ENCODE results near the gene CABCOCO1. TPM values are rescaled to one million over a fixed set of nuclear protein-coding genes. Genes with fewer than 3 reads are reported as not detected.

Gene CABCOCO1
- total RNA-seq, 1 donor from 2014 or later, result 3.5 TPM

- H3K4me3 ChIP-seq, result no peak overlapping the region
- ATAC-seq, result no peak
- H3K9me3 ChIP-seq, result no peaks in the 10 kb centered on the region
- TF ChIP-seq CTCF (IDR thresholded peaks at IDR 0.05), result no peak
- no peak overlapping the region for H3K27ac ChIP-seq
- H3K27me3 ChIP-seq (ENCODE audit: low read depth), result no peaks in the 10 kb centered on the region
- intact Hi-C loops (cut with DNase I), result no loop called here
- no peaks in the 10 kb centered on the region for H3K4me1 ChIP-seq
- no peak for DNase-seq
- no peaks in the 10 kb centered on the region for H3K36me3 ChIP-seq
Measured at GRCh38 chr10:61761825-61762217, 99.1 kb downstream of the CABCOCO1 start.

DNA sequence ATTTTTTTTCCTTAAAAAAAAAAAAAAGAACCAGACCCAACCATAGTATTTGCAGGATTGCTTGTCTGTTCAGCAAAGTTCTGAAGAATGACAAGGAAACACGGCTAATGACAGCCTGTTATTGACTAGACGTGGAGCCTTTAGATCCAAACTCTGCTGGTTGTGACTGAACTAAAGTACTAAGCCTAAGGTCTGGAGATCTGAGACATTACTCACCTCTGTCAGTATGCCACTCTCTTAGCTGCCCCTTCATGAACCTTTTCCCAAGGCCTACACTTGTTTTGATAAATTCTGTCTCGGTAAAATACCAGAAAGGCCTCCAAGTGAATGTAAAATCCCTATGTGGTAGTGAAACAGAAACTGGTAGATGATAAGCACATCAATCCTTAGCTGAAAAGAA is 101.0 kb downstream of the CABCOCO1 start:
- H3K4me3 ChIP-seq, result no peak overlapping the region
- no peak overlapping the region for H3K27ac ChIP-seq
- no peaks in the 10 kb centered on the region for H3K36me3 ChIP-seq
- H3K4me1 ChIP-seq, result no peaks in the 10 kb centered on the region
- no peaks in the 10 kb centered on the region for H3K9me3 ChIP-seq
- ATAC-seq (no peak), DNase-seq (no peak)
- H3K27me3 ChIP-seq (ENCODE audit: low read depth), result no peaks in the 10 kb centered on the region
- no peak for TF ChIP-seq CTCF (IDR thresholded peaks at IDR 0.05)
- intact Hi-C loops (cut with DNase I), result no loop called here

- no peak for TF ChIP-seq CTCF (IDR thresholded peaks at IDR 0.05)
- Histone ChIP-seq H3K27me3 (ENCODE audit: low read depth) (no peaks in the 10 kb centered on the region), H3K27ac (no peak overlapping the region), H3K4me1 (no peaks in the 10 kb centered on the region), H3K36me3 (no peaks in the 10 kb centered on the region), H3K4me3 (no peak overlapping the region), H3K9me3 (no peaks in the 10 kb centered on the region)
- no peak for DNase-seq
- intact Hi-C loops (cut with DNase I), result no loop called here
- no peak for ATAC-seq
Measured at GRCh38 chr10:61764486-61764885, 101.8 kb downstream of the CABCOCO1 start.

DNA sequence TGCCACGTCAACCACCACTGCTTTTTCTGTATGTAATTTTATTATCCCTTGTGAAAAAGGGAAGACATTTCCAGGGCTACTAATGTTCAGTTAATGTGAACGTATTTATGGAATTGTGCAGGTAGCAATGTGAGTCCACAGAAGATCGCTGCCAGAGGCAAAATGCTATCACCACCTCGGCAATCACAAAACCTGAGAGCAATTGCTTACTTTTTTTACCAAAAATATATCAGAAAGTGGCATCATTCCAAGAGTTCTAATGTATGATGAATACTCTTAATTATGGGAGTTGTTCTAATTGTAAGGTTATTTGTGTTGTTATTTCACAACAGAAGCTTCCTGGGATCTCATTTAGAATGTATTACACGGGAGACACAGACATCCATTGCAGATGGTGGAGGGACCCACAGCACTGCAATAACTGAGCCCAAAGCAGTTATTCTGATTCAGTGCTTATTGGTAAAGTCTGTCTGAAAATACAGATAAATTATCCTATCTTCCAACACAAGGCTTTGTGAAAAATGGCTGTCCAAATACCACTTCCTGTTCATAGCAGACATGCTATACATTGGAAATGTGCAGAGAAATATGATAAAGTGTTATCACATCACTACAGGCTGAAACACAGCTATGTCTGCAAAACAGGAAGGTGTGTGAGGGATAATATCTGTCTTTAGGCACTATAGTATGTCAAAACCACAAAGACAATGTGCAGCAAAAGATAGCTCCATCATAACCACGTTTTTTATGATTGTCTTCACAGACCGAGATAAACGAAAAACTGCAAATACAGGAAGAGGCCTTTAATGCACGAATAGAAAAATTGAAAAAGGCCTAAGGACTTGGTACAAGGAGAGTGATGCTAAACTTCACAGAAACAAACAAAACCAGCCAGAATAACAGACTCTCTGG is 102.7 kb downstream of the CABCOCO1 start:
- Histone ChIP-seq H3K36me3 (no peaks in the 10 kb centered on the region), H3K27ac (no peak overlapping the region), H3K9me3 (no peaks in the 10 kb centered on the region), H3K27me3 (ENCODE audit: low read depth) (no peaks in the 10 kb centered on the region), H3K4me3 (no peak overlapping the region), H3K4me1 (no peaks in the 10 kb centered on the region)
- no peak for ATAC-seq
- no peak for DNase-seq
- no peak for TF ChIP-seq CTCF (IDR thresholded peaks at IDR 0.05)
- intact Hi-C loops (cut with DNase I), result no loop called here

DNA sequence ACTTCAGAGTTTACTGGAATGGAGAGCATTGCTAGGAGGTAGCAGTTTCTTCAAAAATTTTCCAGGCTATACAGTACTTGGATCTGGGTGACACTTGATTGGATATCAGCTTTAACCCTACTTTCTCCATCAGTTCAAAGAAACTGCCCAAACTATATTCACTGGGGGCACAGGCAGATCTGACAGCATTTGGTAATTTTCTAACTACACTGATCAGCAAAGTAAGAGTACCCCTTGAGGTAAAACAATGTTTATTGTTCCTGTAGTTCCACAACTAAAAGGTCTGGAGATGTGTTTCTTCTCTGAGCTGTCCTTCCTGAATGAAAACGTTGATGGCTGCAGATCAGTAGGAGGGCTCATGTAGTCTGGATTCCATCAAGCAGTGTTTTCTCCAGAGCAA is 104.2 kb downstream of the CABCOCO1 start:
- Histone ChIP-seq H3K4me3 (no peak overlapping the region), H3K27ac (no peak overlapping the region), H3K36me3 (no peaks in the 10 kb centered on the region), H3K27me3 (ENCODE audit: low read depth) (no peaks in the 10 kb centered on the region), H3K4me1 (no peaks in the 10 kb centered on the region), H3K9me3 (no peaks in the 10 kb centered on the region)
- TF ChIP-seq CTCF (IDR thresholded peaks at IDR 0.05), result no peak
- ATAC-seq, result no peak
- intact Hi-C loops (cut with DNase I), result no loop called here
- no peak for DNase-seq
